ENCODE data around the gene ADCY9. TPM values are rescaled to one million over a fixed set of nuclear protein-coding genes. Genes with fewer than 3 reads are reported as not detected.

The ADCY9 gene
- total and polyA plus RNA-seq, 2 experiments from 2014 or later, result 2.2 to 18.3 TPM

DNA sequence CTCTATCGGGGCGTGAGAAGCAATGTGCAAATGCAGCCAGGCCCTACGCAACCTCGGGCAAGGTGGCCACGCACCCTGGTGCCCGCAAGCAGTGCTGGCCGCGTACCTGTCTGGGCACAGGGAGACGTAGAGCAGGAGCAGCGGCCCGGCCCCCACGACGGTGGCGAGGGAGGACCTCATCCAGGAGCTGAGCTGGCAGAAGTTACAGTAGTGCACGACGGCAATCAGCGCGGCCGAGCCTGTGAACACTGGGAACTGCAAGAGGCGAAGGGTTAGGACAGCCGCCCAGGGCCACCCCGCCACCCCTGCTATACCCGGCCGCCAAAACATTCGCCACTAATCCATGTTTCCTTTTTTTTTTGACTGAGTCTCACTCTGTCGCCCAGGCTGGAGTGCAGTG lies 138.9 kb downstream of the ADCY9 start:
- H3K36me3 Mint-ChIP-seq (ENCODE audit: low read depth), result peaks cover 2% of the 10 kb centered on the region; the same call in 1 of the 3 replicates
- H3K4me1 Mint-ChIP-seq, result no peaks in the 10 kb centered on the region
- H3K4me2 ChIP-seq, result no peak overlapping the region
- no peak overlapping the region for H3K27ac Mint-ChIP-seq
- no peaks in the 10 kb centered on the region for H3K9me2 ChIP-seq (ENCODE audit: insufficient read depth)
- no peaks in the 10 kb centered on the region for H3F3A ChIP-seq (replicated peaks; ENCODE audit: low read depth)
- no peaks in the 10 kb centered on the region for H3K79me2 ChIP-seq (replicated peaks; ENCODE audit: insufficient read depth)
- no peaks in the 10 kb centered on the region for H3K27me3 Mint-ChIP-seq (ENCODE audit: insufficient read depth, low read depth, poor library complexity)
- no peaks in the 10 kb centered on the region for H3K36me3 ChIP-seq (ENCODE audit: insufficient read depth)
- no peak overlapping the region for H3K27ac ChIP-seq (ENCODE audit: low read depth)
- H4K20me1 ChIP-seq (replicated peaks; ENCODE audit: insufficient read depth), result no peaks in the 10 kb centered on the region; the same call in 1 of the 2 replicates
- H3K27me3 ChIP-seq (ENCODE audit: insufficient read depth), result no peaks in the 10 kb centered on the region
- no peaks in the 10 kb centered on the region for H3K9me3 Mint-ChIP-seq
- H3K4me1 ChIP-seq (ENCODE audit: insufficient read depth), result no peaks in the 10 kb centered on the region
- no peak overlapping the region for H3K4me3 Mint-ChIP-seq
- H3K4me3 ChIP-seq, result no peak overlapping the region
- ATAC-seq (no peak), DNase-seq (ENCODE audit: low spot score) (no peak)
- no peak overlapping the region for H2AFZ ChIP-seq
- TF ChIP-seq POLR2AphosphoS5 (IDR thresholded peaks at IDR 0.05; ENCODE audit: low read depth) (no peak), STAT1 (IDR thresholded peaks at IDR 0.05; ENCODE audit: unreplicated experiment) (no peak), ZNF114 (CRISPR knock-in tag; IDR thresholded peaks at IDR 0.05) (no peak), ETS1 (IDR thresholded peaks at IDR 0.05) (no peak), EZH2phosphoT487 (IDR thresholded peaks at IDR 0.05; ENCODE audit: unreplicated experiment) (no peak), NANOG (IDR thresholded peaks at IDR 0.05; ENCODE audit: borderline replicate concordance) (no peak), ZNF331 (CRISPR knock-in tag; IDR thresholded peaks at IDR 0.05; ENCODE audit: low read depth) (no peak)
- TF ChIP-seq, protein P1, sequence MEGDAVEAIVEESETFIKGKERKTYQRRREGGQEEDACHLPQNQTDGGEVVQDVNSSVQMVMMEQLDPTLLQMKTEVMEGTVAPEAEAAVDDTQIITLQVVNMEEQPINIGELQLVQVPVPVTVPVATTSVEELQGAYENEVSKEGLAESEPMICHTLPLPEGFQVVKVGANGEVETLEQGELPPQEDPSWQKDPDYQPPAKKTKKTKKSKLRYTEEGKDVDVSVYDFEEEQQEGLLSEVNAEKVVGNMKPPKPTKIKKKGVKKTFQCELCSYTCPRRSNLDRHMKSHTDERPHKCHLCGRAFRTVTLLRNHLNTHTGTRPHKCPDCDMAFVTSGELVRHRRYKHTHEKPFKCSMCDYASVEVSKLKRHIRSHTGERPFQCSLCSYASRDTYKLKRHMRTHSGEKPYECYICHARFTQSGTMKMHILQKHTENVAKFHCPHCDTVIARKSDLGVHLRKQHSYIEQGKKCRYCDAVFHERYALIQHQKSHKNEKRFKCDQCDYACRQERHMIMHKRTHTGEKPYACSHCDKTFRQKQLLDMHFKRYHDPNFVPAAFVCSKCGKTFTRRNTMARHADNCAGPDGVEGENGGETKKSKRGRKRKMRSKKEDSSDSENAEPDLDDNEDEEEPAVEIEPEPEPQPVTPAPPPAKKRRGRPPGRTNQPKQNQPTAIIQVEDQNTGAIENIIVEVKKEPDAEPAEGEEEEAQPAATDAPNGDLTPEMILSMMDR (conservative IDR thresholded peaks at IDR 0.05; ENCODE audit: low read depth in 2 of 2), result no peak

DNA sequence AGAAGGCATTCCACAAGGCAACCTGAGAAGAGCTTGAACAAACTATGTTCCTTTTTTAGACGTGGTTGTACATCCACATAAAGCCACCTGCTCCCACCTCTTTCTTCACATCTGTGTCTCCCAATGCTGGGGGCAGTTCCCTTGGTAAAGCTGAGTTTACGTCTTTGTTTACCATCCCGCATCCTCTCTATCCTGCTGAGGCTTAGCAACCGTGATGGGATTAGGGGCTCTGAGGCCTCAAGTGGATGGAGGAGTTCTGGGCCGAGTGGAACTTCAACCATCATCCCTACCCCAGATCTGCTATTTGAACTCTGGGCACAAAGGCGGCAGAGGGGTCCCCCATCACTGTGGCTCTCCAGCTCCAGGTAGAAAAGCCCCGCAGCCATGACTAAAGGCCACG lies 141.5 kb downstream of the ADCY9 start:
- no peaks in the 10 kb centered on the region for H3K79me2 ChIP-seq (replicated peaks; ENCODE audit: insufficient read depth)
- H4K20me1 ChIP-seq (replicated peaks; ENCODE audit: insufficient read depth), result no peaks in the 10 kb centered on the region; the same call in 1 of the 2 replicates
- H3K4me3 ChIP-seq, result no peak overlapping the region
- H3K27ac ChIP-seq (ENCODE audit: low read depth), result no peak overlapping the region
- no peak overlapping the region for H3K4me2 ChIP-seq
- no peaks in the 10 kb centered on the region for H3K27me3 Mint-ChIP-seq (ENCODE audit: insufficient read depth, low read depth, poor library complexity)
- H3K27me3 ChIP-seq (ENCODE audit: insufficient read depth), result no peaks in the 10 kb centered on the region
- no peaks in the 10 kb centered on the region for H3K9me3 Mint-ChIP-seq
- H3K27ac Mint-ChIP-seq, result no peak overlapping the region
- no peak overlapping the region for H2AFZ ChIP-seq
- H3K4me3 Mint-ChIP-seq, result no peak overlapping the region
- H3K36me3 Mint-ChIP-seq (ENCODE audit: low read depth), result peaks cover 2% of the 10 kb centered on the region; the same call in 1 of the 3 replicates
- ATAC-seq (no peak; the same call in 2 of the 3 replicates), DNase-seq (ENCODE audit: low spot score) (no peak)
- no peaks in the 10 kb centered on the region for H3K4me1 ChIP-seq (ENCODE audit: insufficient read depth)
- no peaks in the 10 kb centered on the region; the same call in 1 of the 2 replicates for H3K36me3 ChIP-seq (ENCODE audit: insufficient read depth)
- H3K4me1 Mint-ChIP-seq, result no peaks in the 10 kb centered on the region
- H3K9me2 ChIP-seq (ENCODE audit: insufficient read depth), result no peaks in the 10 kb centered on the region
- no peaks in the 10 kb centered on the region for H3F3A ChIP-seq (replicated peaks; ENCODE audit: low read depth)
- TF ChIP-seq POLR2AphosphoS5 (IDR thresholded peaks at IDR 0.05; ENCODE audit: low read depth), result no peak
- no peak for TF ChIP-seq ETS1 (IDR thresholded peaks at IDR 0.05)
- TF ChIP-seq, protein P1 (conservative IDR thresholded peaks at IDR 0.05; ENCODE audit: low read depth in 2 of 2), result no peak
- no peak for TF ChIP-seq EZH2 (IDR thresholded peaks at IDR 0.05; ENCODE audit: low read depth, unreplicated experiment)
- TF ChIP-seq NANOG (IDR thresholded peaks at IDR 0.05; ENCODE audit: borderline replicate concordance), result no peak
- no peak for TF ChIP-seq REST (IDR thresholded peaks at IDR 0.05; ENCODE audit: unreplicated experiment)

Measured in GM23338 (cell line).